Prostate gland (tissue), 2 donors: ENCODE results near the gene RPS8. TPM values are rescaled to one million over a fixed set of nuclear protein-coding genes. Genes with fewer than 3 reads are reported as not detected.

Source experiments
- DNase-seq: peaks from one replicate; pipeline ENCODE4 v3.0.0-alpha.2; 2019; ENCODE audit warnings: low spot score
- H3K27ac ChIP-seq, 2 donors: fragments of 200-600 bp; sonication (generic); 2 replicates each; pipeline ENCODE4 v1.5.1; 2017 to 2019
- H3K27me3 ChIP-seq: fragments of 200-600 bp; sonication (generic); replicated peaks from 2 replicates; pipeline ENCODE4 v1.5.1; 2019; ENCODE audit not compliant: insufficient read depth
- H3K36me3 ChIP-seq, 2 donors: fragments of 200-600 bp; sonication (generic); 1 replicate in 1 of 2; 2 replicates in 1 of 2; pipeline versions ENCODE4 v1.5.1 to v1.8.1; 2017 to 2019
- H3K4me1 ChIP-seq: fragments of 200-600 bp; sonication (generic); replicated peaks from 2 replicates; pipeline ENCODE4 v1.5.1; 2019
- H3K4me3 ChIP-seq, 2 donors: fragments of 200-600 bp; sonication (generic); 2 replicates each; pipeline ENCODE4 v1.5.1; 2017 to 2019
- H3K9me3 ChIP-seq: fragments of 200-600 bp; sonication (generic); 2 replicates; pipeline ENCODE4 v1.5.1; 2017
- CTCF ChIP-seq, 4 experiments: fragments of 200-600 bp in 2 of 4; fragments of 450-650 bp in 2 of 4; sonication (generic) in 2 of 4; IDR thresholded peaks; 1 replicate in 3 of 4; 2 replicates in 1 of 4; pipeline ENCODE4 v1.5.1; 2016 to 2019; ENCODE audit warnings: antibody characterized with exemption in 4 of 4, mild to moderate bottlenecking in 2 of 4, moderate library complexity in 2 of 4
- POLR2A ChIP-seq: fragments of 450-650 bp; IDR thresholded peaks from one replicate; pipeline ENCODE4 v1.6.1; 2016; ENCODE audit warnings: antibody characterized with exemption, mild to moderate bottlenecking
- POLR2AphosphoS5 ChIP-seq: sonication (generic); formaldehyde crosslinking; IDR thresholded peaks from one replicate; pipeline ENCODE4 v1.6.1; 2017; ENCODE audit warnings: antibody characterized with exemption
- WGBS: methylation state at CpG from one replicate; pipeline ENCODE4 v1.1.5; 2018; 5-methylcytosine and 5-hydroxymethylcytosine counted together
- intact Hi-C: fragments of 100-400 bp; cut with DNase I; formaldehyde crosslinking; loops from one replicate; pipeline ENCODE4 v1.14.2; 2022
- total RNA-seq, 2 donors: library from RNA; depleted of rRNA; stranded (reverse); fragments of >200 nt; gene quantifications; one replicate each; pipeline ENCODE4 v1.1.0, GENCODE V29; 2016

Gene RPS8
- total RNA-seq, 2 donors from 2014 or later: 1,669 to 3,439 TPM

GRCh38 chr1:44739307-44740178 is 35.8 kb upstream of the RPS8 start, which contains the start of gene KIF2C:
Gene KIF2C, plus strand, starts transcription at chr1:44739837. Its CDS starts 96 bp downstream, at chr1:44739933.
- DNase-seq: peak; percentile 92
- under 1% methylated on average over 57 of the region's 57 CpGs for WGBS
- H3K4me3 ChIP-seq: peak within 1 kb of the TSS; percentile 41 to 43
- H3K27me3 ChIP-seq: no peaks in the 10 kb centered on the region
- intact Hi-C loops: loop anchor here (10.0 kb wide), 1 partner anchor 565 kb away; no protein-coding TSS in a partner anchor
- H3K9me3 ChIP-seq: no peaks in the 10 kb centered on the region
- no peaks in the 10 kb centered on the region for H3K4me1 ChIP-seq
- peak within 1 kb of the TSS; percentile 74 to 86 for H3K27ac ChIP-seq
- no peaks in the 10 kb centered on the region for H3K36me3 ChIP-seq
- TF ChIP-seq CTCF (IDR thresholded peaks at IDR 0.05): peak in 1 of 4 experiments; percentile 44
- TF ChIP-seq POLR2AphosphoS5: peak; percentile 99
- TF ChIP-seq POLR2A: peak; percentile 58

- no peaks in the 10 kb centered on the region for H3K36me3 ChIP-seq
- peak overlapping the region; percentile 41 to 43 for H3K4me3 ChIP-seq
- intact Hi-C loops: no loop called here
- H3K4me1 ChIP-seq: no peaks in the 10 kb centered on the region
- 1% methylated on average over 14 of the region's 14 CpGs for WGBS
- no peak for DNase-seq
- TF ChIP-seq POLR2A (no peak), POLR2AphosphoS5 (no peak), CTCF (IDR thresholded peaks at IDR 0.05) (no peak)
- H3K9me3 ChIP-seq: no peaks in the 10 kb centered on the region
- no peak overlapping the region for H3K27ac ChIP-seq
- no peaks in the 10 kb centered on the region for H3K27me3 ChIP-seq
Observed at GRCh38 chr1:44740179-44740617, 35.1 kb upstream of the RPS8 start.

GRCh38 chr1:44743211-44743610 is 32.1 kb upstream of the RPS8 start:
- TF ChIP-seq POLR2A (no peak), POLR2AphosphoS5 (no peak), CTCF (IDR thresholded peaks at IDR 0.05) (no peak)
- H3K9me3 ChIP-seq: no peaks in the 10 kb centered on the region
- intact Hi-C loops: no loop called here
- H3K4me3 ChIP-seq: no peak overlapping the region
- H3K4me1 ChIP-seq: no peaks in the 10 kb centered on the region
- H3K36me3 ChIP-seq: no peaks in the 10 kb centered on the region
- WGBS: 81% methylated on average over 1 of the region's 1 CpG
- no peaks in the 10 kb centered on the region for H3K27me3 ChIP-seq
- no peak overlapping the region for H3K27ac ChIP-seq
- DNase-seq: no peak

- Histone ChIP-seq H3K36me3 (no peaks in the 10 kb centered on the region), H3K27ac (no peak overlapping the region), H3K9me3 (no peaks in the 10 kb centered on the region), H3K4me1 (no peaks in the 10 kb centered on the region), H3K4me3 (no peak overlapping the region), H3K27me3 (no peaks in the 10 kb centered on the region)
- WGBS: 96% methylated on average over 3 of the region's 3 CpGs
- DNase-seq: no peak
- intact Hi-C loops: no loop called here
- TF ChIP-seq CTCF (IDR thresholded peaks at IDR 0.05): no peak
- TF ChIP-seq POLR2AphosphoS5: no peak
- no peak for TF ChIP-seq POLR2A
Observed at GRCh38 chr1:44747878-44748277, 27.5 kb upstream of the RPS8 start.

GRCh38 chr1:44757420-44757819 is 17.9 kb upstream of the RPS8 start:
- DNase-seq: no peak
- WGBS: 96% methylated on average over 2 of the region's 2 CpGs
- no peaks in the 10 kb centered on the region for H3K27me3 ChIP-seq
- no peak for TF ChIP-seq POLR2AphosphoS5
- TF ChIP-seq POLR2A: no peak
- TF ChIP-seq CTCF (IDR thresholded peaks at IDR 0.05): no peak
- intact Hi-C loops: no loop called here
- H3K27ac ChIP-seq: no peak overlapping the region
- no peak overlapping the region for H3K4me3 ChIP-seq
- H3K9me3 ChIP-seq: no peaks in the 10 kb centered on the region
- no peaks in the 10 kb centered on the region for H3K4me1 ChIP-seq
- no peaks in the 10 kb centered on the region for H3K36me3 ChIP-seq
